GM21576 (cell line): ENCODE measurements around the gene TSC2.
"Not testable (repeated sequence)": the region's sequence is repeated elsewhere in the genome, so short reads cannot be mapped to it uniquely, and the experiment has no call there.

ENCODE experiments used
- ATAC-seq: cut with Tn5 transposase; IDR thresholded peaks from one replicate; pipeline ENCODE4 v1.9.1; 2021; ENCODE audit warnings: mild to moderate bottlenecking, moderate library complexity; ENCODE audit not compliant: unreplicated experiment

The TSC2 gene

GRCh38 chr16:2030036-2030435 is 17.7 kb upstream of the TSC2 start:
- no peak for ATAC-seq

- ATAC-seq, result no peak
Measured at GRCh38 chr16:2031081-2031577, 16.7 kb upstream of the TSC2 start.

- ATAC-seq, result no peak
Measured at GRCh38 chr16:2032285-2033056, 15.3 kb upstream of the TSC2 start.

- ATAC-seq, result no peak
Measured at GRCh38 chr16:2033057-2033908, 14.5 kb upstream of the TSC2 start.

DNA sequence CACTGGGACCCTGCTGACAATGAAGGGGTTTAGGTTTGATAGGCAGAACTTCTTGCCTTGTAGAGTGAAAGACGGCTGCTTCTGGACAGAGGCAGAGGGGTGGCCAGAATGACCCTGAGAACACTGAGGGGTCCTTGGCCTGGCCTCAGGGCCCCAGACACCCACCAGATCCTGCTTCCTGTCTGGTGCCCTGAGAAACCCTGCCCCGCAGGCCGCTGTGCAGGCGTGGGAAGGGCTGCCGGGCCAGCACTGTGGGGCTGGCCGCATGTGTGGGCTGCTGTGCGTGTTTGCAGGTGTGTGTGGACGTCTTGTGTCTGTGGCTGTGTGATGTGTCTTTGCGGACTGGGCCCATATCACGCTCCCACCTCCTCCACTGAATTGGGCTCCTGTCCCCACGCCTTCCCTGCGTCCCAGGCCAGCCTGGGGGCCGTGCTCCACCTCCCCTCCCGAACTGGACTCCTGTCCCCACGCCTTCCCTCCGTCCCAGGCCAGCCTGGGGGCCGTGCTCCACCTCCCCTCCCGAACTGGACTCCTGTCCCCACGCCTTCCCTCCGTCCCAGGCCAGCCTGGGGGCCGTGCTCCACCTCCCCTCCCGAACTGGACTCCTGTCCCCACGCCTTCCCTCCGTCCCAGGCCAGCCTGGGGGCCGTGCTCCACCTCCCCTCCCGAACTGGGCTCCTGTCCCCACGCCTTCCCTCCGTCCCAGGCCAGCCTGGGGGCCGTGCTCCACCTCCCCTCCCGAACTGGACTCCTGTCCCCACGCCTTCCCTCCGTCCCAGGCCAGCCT is 13.7 kb upstream of the TSC2 start:
- not testable (repeated sequence) for ATAC-seq

DNA sequence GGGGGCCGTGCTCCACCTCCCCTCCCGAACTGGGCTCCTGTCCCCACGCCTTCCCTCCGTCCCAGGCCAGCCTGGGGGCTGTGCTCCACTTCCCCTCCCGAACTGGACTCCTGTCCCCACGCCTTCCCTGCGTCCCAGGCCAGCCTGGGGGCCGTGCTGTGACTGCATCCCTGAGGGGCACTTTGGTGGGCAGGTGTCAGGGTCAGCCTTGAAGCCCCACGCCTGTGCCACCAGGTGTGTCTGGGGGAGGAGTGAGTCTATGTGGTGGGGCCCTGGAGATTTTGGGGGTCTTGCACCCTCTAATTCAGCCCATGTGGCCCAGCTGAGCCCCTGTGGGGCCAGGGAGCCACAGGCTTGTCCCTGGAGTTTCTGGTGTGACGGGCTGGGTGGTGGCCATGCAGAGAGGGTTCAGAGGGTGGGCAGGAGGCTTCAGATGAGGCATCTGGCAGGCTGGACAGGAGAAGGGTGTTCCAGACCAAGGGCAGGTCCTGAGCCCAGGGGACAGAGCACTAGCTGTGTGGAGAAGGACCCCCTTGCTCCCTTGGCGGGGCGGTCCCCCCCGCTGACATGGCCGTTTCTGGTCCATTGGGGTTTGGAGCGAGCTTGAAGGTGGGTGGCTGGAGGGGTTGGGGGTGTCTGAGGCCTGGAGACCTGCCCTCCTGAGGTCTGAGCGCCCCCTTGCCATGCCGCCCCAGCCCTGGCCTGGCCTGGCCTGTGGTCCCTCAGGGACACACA is 12.9 kb upstream of the TSC2 start:
- no peak for ATAC-seq

GRCh38 chr16:2035431-2036199 is 12.2 kb upstream of the TSC2 start:
- ATAC-seq, result no peak

- no peak for ATAC-seq
Measured at GRCh38 chr16:2036200-2036966, 11.4 kb upstream of the TSC2 start.

GRCh38 chr16:2037115-2037514 is 10.7 kb upstream of the TSC2 start:
- no peak for ATAC-seq

- ATAC-seq, result no peak
Measured at GRCh38 chr16:2037647-2038381, 10.0 kb upstream of the TSC2 start.

DNA sequence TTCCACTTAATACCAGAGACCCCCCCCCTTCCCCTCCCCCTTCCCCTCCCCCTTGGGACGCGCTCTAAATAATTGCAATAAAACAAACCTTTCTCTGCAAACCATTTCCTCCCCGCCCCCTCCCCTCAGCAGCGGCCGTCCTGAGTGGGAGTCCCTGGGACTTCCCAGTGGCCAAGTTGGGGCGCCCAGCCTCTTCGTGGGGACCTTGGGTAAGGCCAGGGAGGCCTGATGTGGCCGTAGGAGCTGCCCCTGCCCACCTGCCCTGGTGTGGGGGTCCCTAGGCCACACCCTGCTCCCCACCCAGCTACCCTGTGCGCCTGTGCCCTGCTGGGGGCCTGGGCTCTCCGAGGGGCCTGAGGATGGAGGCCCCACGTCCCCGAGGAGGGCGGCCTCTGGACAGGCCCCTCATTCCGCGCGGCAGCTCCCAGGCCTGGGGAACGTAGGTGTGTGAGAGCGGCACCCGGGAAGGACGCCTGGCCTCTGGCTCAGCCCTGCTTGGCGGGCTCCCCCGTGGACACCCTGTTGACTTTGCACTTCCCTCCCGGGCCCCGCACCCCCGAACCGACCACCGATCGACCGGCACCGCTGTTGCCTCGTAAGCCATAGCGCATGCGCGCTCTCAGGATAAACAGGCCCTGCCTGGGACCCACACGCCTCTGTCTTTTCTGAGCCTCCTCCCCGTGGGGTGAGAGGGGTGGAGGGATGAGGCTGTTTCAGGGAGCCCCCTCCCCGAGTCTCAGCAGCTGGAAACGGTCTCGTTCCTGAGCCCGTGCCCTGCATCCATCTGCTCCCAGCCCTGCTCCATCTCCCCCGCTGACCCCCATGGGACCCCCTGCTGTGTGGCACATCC is 9.2 kb upstream of the TSC2 start:
- no peak for ATAC-seq

DNA sequence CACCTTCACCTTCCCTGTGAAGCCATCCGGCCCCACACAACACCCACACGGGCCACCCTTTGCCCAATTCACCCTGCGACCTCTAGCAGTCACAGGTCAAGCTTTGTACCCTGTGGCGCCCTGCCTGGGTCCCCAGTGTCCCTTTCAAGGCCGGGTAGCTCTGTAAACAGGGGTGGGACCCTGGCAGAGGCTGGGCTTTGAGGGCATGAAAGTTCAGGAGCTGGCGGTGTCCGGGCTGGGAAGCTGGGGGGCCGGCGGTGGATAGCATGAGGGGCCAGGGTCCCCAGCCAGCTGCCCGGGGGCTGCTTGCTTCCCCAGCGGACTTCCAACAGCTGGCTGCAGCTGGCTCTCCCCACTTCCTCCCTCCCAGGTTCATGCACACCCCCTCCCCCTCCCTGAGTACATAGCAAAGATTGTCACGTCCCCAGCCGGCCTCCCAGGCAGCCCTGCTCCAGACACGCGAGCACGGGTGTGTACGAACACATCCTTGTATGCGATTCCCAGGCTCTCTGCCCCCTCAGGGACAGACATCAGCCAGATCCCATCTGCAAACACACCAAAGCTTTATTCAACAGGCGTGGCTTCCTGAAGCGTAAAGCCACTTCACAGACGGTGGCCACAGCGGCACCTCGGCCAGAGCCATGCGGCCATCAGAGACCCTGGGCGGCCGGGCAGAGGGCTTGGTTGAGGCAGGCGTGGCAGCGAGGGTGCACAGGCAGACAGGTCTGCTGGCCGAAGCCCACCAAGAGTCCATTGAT is 8.3 kb upstream of the TSC2 start:
- ATAC-seq, result no peak

DNA sequence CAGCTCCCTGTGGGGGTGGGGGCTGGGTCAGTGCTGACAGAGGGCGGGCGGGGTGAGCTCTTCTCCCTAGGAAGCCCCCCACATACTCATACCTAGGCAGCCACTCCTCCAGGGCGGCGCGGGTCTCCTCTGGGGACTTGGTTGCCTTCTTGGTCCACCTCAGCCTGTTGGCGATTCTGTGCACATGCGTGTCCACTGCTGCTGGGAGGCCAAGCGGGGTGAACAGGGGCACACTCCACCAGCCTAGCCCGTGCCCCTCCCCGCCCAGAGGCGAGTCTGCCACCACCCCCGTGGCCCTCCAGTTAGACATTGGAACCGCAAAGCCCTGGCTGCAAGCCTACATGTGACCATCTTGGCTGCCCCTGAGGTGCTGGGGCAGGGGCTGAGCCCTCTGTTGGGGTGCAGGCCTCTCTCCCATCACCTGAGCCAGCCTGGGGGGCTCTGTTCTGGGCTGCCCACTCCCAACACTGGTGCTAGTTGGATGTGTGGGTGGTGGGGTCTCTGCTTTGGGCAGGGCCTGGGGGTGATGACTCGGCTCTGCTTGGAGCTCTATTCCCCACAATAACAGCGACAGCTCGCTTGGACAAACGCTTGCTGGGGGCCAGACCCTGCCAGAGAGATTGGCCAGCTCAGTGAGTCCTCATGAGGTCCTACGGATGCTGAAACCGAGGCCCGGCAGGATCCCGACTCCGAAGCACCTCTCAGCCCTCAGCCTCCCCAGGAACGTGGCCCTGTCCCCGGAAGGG is 7.6 kb upstream of the TSC2 start:
- ATAC-seq, result no peak

DNA sequence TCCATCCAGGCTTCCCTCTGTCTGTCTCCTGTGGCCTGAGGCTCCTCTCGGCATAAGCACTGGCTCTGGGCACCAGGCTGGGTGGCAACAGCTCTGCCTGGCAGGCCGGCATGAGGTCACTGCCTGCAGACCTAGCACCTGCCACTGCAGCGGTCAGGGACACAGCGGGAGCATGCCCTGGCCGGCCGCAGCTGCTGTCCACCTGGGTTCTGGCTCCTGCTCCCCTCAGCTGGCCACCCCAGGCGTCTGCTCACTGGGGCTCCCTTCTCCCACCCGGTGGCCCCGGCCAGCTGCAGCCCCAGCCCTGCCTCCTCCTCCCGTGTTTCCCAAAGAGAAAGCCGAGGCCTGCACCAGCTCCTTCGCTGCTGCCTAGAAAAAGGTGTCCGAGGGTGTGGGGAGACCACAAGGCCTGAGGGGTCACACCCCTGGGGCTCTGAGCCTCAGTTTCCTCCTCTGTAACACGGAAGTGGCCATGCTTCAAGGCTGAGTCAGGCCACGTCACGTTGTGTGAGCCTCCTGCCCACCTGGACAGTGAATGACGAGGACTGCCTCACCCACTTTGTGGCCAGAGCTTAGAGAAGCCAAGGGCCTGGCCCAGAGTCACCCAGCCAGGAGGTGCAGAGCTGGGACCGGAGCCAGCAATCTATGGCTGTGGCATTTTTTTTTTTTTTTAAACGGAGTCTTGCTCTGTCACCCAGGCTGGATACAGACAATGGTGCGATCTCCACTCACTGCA is 6.8 kb upstream of the TSC2 start:
- no peak for ATAC-seq
